ACC112 (cell line): ENCODE data around the gene ATOX1.

ENCODE experiments used
- H2AFZ ChIP-seq: fragments of 200-600 bp; sonication (generic); one replicate; pipeline ENCODE4 v1.6.0; 2017; ENCODE audit warnings: antibody characterized with exemption, low read length; ENCODE audit not compliant: unreplicated experiment
- H3K27ac ChIP-seq: fragments of 200-600 bp; sonication (generic); 2 replicates; pipeline ENCODE4 v1.5.1; 2014; ENCODE audit warnings: low read depth, mild to moderate bottlenecking, antibody characterized with exemption, low read length, moderate library complexity
- H3K27me3 ChIP-seq: fragments of 200-600 bp; sonication (generic); 2 replicates; pipeline ENCODE4 v1.6.1; 2014; ENCODE audit warnings: mild to moderate bottlenecking, antibody characterized with exemption, low read length, moderate library complexity, mixed read lengths; ENCODE audit not compliant: insufficient read depth
- H3K36me3 ChIP-seq: fragments of 200-600 bp; sonication (generic); 2 replicates; pipeline ENCODE4 v1.6.1; 2016; ENCODE audit warnings: mild to moderate bottlenecking, antibody characterized with exemption, low read length, moderate library complexity, mixed read lengths; ENCODE audit not compliant: insufficient read depth
- H3K4me1 ChIP-seq: fragments of 200-600 bp; sonication (generic); one replicate; pipeline ENCODE4 v1.6.1; 2016; ENCODE audit warnings: low read length, mixed read lengths; ENCODE audit not compliant: insufficient read depth, unreplicated experiment, control insufficient read depth
- H3K4me3 ChIP-seq: fragments of 200-600 bp; sonication (generic); 2 replicates; pipeline ENCODE4 v1.5.1; 2014; ENCODE audit warnings: mild to moderate bottlenecking, low read depth, low read length
- H3K79me2 ChIP-seq: fragments of 200-600 bp; sonication (generic); one replicate; pipeline ENCODE4 v1.6.0; 2016; ENCODE audit warnings: low read length; ENCODE audit not compliant: control insufficient read depth, unreplicated experiment, insufficient read depth

ATOX1 gene

GRCh38 chr5:151770383-151771258, 12.2 kb upstream of the ATOX1 start:
- peaks cover 43% of the 10 kb centered on the region for H3K79me2 ChIP-seq
- peak overlapping the region; percentile 95 for H3K27ac ChIP-seq
- peak overlapping the region; percentile 85 for H3K4me3 ChIP-seq
- H3K27me3 ChIP-seq = no peaks in the 10 kb centered on the region
- H2AFZ ChIP-seq = peak overlapping the region; percentile 90
- peaks cover 3% of the 10 kb centered on the region; the same call in 1 of the 2 replicates for H3K36me3 ChIP-seq
- H3K4me1 ChIP-seq = peaks cover 13% of the 10 kb centered on the region

DNA sequence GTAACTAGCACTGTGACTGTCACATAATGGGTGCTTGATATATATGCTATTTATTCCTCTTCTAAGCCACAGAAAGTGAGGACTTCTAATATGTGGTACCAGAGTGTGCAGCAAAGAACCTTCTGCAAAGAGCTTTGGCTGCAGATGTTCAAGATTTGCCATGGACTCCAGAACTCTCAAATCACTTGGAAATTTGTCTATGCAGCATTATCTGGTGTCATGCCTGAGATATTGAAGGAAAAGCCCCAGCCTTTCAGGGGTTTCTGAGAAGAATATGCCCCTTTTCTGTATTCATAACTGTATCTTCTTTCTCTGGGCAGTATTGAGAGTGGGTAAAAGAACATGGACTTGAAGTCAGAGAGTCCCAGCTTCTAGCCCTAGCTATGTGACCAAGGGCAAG, 8.5 kb upstream of the ATOX1 start:
- no peak overlapping the region for H2AFZ ChIP-seq
- H3K79me2 ChIP-seq = peaks cover 7% of the 10 kb centered on the region
- no peaks in the 10 kb centered on the region for H3K4me1 ChIP-seq
- no peaks in the 10 kb centered on the region for H3K27me3 ChIP-seq
- H3K36me3 ChIP-seq = no peaks in the 10 kb centered on the region
- no peak overlapping the region for H3K4me3 ChIP-seq
- no peak overlapping the region for H3K27ac ChIP-seq

DNA sequence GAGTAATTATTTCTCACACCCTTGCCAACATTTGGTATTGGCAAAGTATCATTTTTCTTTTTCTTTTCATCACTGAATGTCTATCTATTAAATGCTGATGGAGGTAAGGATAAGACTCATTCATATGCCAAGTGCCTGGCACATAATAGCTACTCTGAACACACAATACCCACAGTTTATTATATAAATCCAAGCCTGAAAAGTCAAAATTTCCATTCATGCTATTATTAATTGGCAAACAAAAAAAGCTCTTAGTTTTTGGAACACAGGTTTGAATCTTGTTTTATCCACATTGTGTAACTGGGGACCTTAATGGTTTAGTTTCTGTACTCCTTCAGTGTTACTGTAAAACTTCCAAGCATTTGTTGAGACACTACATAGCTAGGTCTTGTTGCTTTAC, 6.4 kb upstream of the ATOX1 start:
- Histone ChIP-seq H3K79me2 (peaks cover under 1% of the 10 kb centered on the region), H3K27me3 (no peaks in the 10 kb centered on the region), H3K4me1 (no peaks in the 10 kb centered on the region), H3K27ac (no peak overlapping the region), H3K4me3 (no peak overlapping the region), H2AFZ (no peak overlapping the region), H3K36me3 (no peaks in the 10 kb centered on the region)

DNA sequence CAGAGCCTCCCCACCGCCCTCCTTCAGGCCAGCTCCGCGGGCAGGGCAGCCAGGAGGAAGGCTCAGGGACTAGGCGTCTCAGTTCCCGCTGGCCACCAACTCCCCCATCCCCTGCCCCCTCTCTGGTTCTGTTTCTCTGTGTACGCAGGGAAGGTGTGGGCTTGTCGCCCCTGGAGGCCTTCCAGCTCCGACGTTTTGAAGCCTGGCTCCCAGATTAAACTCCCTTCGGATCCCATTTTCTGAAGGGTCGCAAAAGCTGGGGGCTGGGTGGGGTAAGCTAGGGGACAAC, 346 bp downstream of the ATOX1 start:
- H2AFZ ChIP-seq = peak overlapping the region; percentile 49
- peak overlapping the region; percentile 97 for H3K4me3 ChIP-seq
- H3K36me3 ChIP-seq = 0 out of 2 replicates have a peak, but pooled peaks cover 4% of the 10 kb centered on the region
- H3K79me2 ChIP-seq = peaks cover 38% of the 10 kb centered on the region
- H3K27me3 ChIP-seq = no peaks in the 10 kb centered on the region
- H3K27ac ChIP-seq = no peak overlapping the region
- H3K4me1 ChIP-seq = peaks cover 17% of the 10 kb centered on the region

DNA sequence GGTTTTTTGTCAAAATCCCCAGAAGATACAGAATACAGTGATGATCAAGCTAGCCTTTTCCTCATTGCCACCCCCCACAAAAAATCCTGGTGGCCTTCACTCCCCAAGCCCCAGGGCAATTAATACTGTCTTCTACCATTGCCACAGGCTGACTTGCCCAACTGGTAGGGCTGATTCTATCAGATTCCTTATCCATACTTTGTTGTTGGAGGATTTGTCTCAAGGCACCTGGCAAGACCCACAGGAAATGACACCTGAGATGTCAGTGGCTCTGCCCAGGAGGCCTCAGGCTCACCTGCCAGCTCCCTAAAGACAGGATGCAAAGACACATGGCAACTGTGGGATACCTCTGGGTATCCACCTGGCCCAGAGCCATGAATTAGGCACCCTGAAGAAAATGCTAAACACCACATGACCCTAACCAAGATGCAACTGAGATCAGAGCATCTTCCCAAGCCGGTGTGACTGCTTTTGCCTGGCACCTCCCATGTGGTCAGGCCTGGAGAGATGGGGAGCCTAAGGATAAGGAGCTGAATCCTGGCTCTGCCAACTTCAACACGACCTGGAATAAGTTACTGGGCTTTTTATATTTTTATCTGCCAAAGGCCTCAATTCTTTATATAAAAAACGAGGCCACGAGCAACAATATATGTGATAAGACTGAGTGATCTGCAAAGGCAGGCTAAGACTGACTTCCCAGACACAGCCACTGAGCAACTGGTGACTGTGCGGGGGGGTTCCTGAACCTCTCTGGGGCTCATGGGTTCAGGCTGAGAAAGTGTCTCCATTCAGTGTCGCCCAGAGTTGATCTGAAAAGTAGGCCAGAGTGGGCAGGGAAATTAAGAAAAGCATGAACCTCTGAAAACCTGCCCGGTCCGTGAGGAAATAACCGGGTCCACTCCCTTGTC, 944 bp downstream of the ATOX1 start:
- H3K4me3 ChIP-seq = peak overlapping the region; percentile 97
- peak overlapping the region; percentile 49 for H2AFZ ChIP-seq
- H3K79me2 ChIP-seq = peaks cover 44% of the 10 kb centered on the region
- no peak overlapping the region for H3K27ac ChIP-seq
- peaks cover 10% of the 10 kb centered on the region for H3K36me3 ChIP-seq
- no peaks in the 10 kb centered on the region for H3K27me3 ChIP-seq
- peaks cover 17% of the 10 kb centered on the region for H3K4me1 ChIP-seq

DNA sequence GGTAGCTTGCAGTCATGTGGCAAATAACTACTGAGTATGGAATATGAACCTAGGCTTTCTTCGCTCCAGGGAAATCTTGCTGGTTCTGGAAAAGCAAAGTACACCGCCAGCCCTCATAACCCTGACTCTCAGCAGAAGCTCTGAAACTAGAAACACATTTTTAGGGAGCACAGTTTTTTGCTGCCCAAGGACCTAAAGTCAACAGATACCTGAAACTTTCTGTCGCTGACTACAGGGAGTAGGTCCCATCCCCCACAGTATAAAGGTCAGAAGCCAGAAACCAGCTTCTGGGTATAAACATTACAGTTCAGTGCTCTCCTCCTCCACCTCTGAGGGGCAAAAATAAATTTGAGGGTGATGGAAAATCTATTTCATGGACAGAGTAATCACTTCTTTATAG, 3.0 kb downstream of the ATOX1 start:
- H2AFZ ChIP-seq = no peak overlapping the region
- H3K36me3 ChIP-seq = peaks cover 10% of the 10 kb centered on the region
- peaks cover 22% of the 10 kb centered on the region for H3K4me1 ChIP-seq
- no peak overlapping the region for H3K4me3 ChIP-seq
- peaks cover 55% of the 10 kb centered on the region for H3K79me2 ChIP-seq
- H3K27me3 ChIP-seq = no peaks in the 10 kb centered on the region
- no peak overlapping the region for H3K27ac ChIP-seq

GRCh38 chr5:151751593-151751992, 6.8 kb downstream of the ATOX1 start:
- Histone ChIP-seq H3K4me3 (no peak overlapping the region), H3K79me2 (peaks cover 52% of the 10 kb centered on the region), H3K36me3 (peaks cover 10% of the 10 kb centered on the region), H2AFZ (no peak overlapping the region), H3K27ac (no peak overlapping the region), H3K4me1 (peaks cover 14% of the 10 kb centered on the region), H3K27me3 (no peaks in the 10 kb centered on the region)

- Histone ChIP-seq H3K27me3 (no peaks in the 10 kb centered on the region), H3K27ac (no peak overlapping the region), H3K79me2 (peaks cover 47% of the 10 kb centered on the region)
Measured at GRCh38 chr5:151751091-151751490, 7.3 kb downstream of the ATOX1 start.

GRCh38 chr5:151750121-151750520, 8.3 kb downstream of the ATOX1 start:
- Histone ChIP-seq H2AFZ (no peak overlapping the region), H3K27me3 (no peaks in the 10 kb centered on the region), H3K27ac (peak overlapping the region; percentile 52), H3K4me3 (no peak overlapping the region), H3K4me1 (peaks cover 27% of the 10 kb centered on the region), H3K79me2 (peaks cover 40% of the 10 kb centered on the region), H3K36me3 (peaks cover 10% of the 10 kb centered on the region)

More at GRCh38 chr5:151751091-151751490, 7.3 kb downstream of the ATOX1 start:
- no peak overlapping the region for H3K4me3 ChIP-seq
- H3K36me3 ChIP-seq = peaks cover 10% of the 10 kb centered on the region
- no peak overlapping the region for H2AFZ ChIP-seq
- H3K4me1 ChIP-seq = peaks cover 19% of the 10 kb centered on the region

- peak overlapping the region; percentile 14 for H3K4me3 ChIP-seq
- H3K4me1 ChIP-seq = peaks cover 65% of the 10 kb centered on the region
- H3K27ac ChIP-seq = peak overlapping the region; percentile 91
- no peak overlapping the region for H2AFZ ChIP-seq
- peaks cover 17% of the 10 kb centered on the region for H3K79me2 ChIP-seq
- H3K27me3 ChIP-seq = no peaks in the 10 kb centered on the region
- H3K36me3 ChIP-seq = no peaks in the 10 kb centered on the region
Measured at GRCh38 chr5:151745071-151745705, 13.2 kb downstream of the ATOX1 start.
